Mammary microvascular endothelial cell (primary cell): ENCODE data around the gene PROC. TPM values are rescaled to one million over a fixed set of nuclear protein-coding genes. Genes with fewer than 3 reads are reported as not detected.

Experiments used
- total RNA-seq: library from RNA; depleted of rRNA; stranded (reverse); fragments of >200 nt; gene quantifications from 2 replicates; pipeline ENCODE4 v1.2.3, GENCODE V29; 2015

Gene PROC
- total RNA-seq, result not detected in 2 replicates

DNA sequence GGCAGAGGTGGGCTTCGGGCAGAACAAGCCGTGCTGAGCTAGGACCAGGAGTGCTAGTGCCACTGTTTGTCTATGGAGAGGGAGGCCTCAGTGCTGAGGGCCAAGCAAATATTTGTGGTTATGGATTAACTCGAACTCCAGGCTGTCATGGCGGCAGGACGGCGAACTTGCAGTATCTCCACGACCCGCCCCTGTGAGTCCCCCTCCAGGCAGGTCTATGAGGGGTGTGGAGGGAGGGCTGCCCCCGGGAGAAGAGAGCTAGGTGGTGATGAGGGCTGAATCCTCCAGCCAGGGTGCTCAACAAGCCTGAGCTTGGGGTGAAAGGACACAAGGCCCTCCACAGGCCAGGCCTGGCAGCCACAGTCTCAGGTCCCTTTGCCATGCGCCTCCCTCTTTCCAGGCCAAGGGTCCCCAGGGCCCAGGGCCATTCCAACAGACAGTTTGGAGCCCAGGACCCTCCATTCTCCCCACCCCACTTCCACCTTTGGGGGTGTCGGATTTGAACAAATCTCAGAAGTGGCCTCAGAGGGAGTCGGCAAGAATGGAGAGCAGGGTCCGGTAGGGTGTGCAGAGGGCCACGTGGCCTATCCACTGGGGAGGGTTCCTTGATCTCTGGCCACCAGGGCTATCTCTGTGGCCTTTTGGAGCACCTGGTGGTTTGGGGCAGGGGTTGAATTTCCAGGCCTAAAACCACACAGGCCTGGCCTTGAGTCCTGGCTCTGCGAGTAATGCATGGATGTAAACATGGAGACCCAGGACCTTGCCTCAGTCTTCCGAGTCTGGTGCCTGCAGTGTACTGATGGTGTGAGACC, at the start of gene PROC:
Gene PROC (plus strand): TSS at position 128 of the 812 bp plus-strand sequence. CDS start 1,516 bp downstream, outside the sequence.

DNA sequence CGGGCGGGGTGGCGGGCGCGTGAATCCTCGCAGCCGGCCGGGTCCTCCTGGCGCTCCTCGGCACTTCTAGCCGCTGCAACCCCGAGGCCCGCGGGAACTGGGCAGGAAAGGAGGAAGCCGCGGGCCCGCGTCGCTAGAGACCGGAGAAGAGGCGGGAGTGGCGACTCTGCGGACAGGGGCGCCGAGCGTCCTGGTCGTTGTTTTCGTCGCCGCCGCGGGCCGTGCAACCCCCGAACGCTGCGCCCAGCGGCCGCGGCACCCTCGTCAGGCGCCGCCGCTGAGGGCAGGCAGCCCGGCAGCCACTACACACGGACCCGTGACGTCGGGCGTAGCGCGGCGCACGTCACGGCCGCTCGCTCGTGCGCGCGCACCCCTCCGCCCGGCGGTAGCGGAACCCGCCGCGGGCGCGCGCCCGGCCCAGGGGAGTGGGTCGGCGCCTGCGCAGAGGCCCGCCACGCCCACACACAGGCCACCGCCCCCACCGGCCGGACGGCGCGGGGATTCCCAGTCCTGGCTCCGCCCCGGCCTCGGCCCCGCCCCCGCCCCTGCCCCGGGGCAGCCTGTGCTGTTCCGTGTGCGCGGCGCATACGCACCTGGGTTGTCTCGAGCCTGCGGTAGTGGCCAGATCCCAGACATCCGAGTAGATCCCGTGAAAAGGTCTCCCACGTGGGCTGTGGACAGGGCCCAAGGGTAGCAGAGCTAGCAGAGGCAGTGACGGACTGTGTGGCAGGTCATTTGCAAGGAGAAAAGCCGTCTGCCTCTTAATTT, 30.4 kb upstream of the PROC start, which contains the start of gene MAP3K2:
Gene MAP3K2 (minus strand): TSS at position 321 of the 768 bp plus-strand sequence. CDS start 44,846 bp downstream, outside the sequence.

Other genes with a start within 250 kb of the PROC start
- not detected in 2 replicates for gene CYP27C1, start 198.1 kb upstream of the PROC start, total RNA-seq
- gene ERCC3, start 124.3 kb upstream of the PROC start, total RNA-seq, result 19.8 and 20.3 TPM in 2 replicates
- gene MAP3K2, start 30.5 kb upstream of the PROC start, total RNA-seq, result 13.6 and 17.8 TPM in 2 replicates
- gene IWS1, start 108.1 kb downstream of the PROC start, total RNA-seq, result 31.0 and 32.7 TPM in 2 replicates
- 0.10 and 0.27 TPM in 2 replicates for gene MYO7B, start 117.3 kb downstream of the PROC start, total RNA-seq
- not detected in 2 replicates for gene GPR17, start 227.7 kb downstream of the PROC start, total RNA-seq